Activated naive CD4-positive, alpha-beta T cell treated with anti-CD3 and anti-CD28 coated beads for 36 hours (primary cell): ENCODE results near the gene ABCC10. TPM values are rescaled to one million over a fixed set of nuclear protein-coding genes. Genes with fewer than 3 reads are reported as not detected.

Experiments used
- CTCF ChIA-PET: fragments of 350-600 bp; sonication (Branson Sonifier 250); formaldehyde crosslinking; loops from one replicate; lab custom pipeline; 2021; ENCODE audit warnings: antibody characterized with exemption; lab: Charles Lee
- DNase-seq: peaks from one replicate; pipeline ENCODE4 v3.0.0-alpha.2; 2020
- H3K27ac Mint-ChIP-seq: one replicate; pipeline ENCODE4 v1.8.0; 2021; ENCODE audit warnings: mild to moderate bottlenecking, mixed read lengths
- H3K27me3 Mint-ChIP-seq: one replicate; pipeline ENCODE4 v1.8.0; 2021; ENCODE audit warnings: low read depth, mixed read lengths
- H3K36me3 Mint-ChIP-seq: one replicate; pipeline ENCODE4 v1.8.0; 2021; ENCODE audit warnings: low read depth, mixed read lengths
- H3K4me1 Mint-ChIP-seq: one replicate; pipeline ENCODE4 v1.8.0; 2021; ENCODE audit warnings: low read depth, mixed read lengths
- H3K4me3 Mint-ChIP-seq: one replicate; pipeline ENCODE4 v1.8.0; 2021; ENCODE audit warnings: mild to moderate bottlenecking, moderate library complexity, mixed read lengths
- H3K9me3 Mint-ChIP-seq: one replicate; pipeline ENCODE4 v1.8.0; 2021; ENCODE audit warnings: mixed read lengths
- intact Hi-C: fragments of 100-400 bp; cut with micrococcal nuclease; formaldehyde crosslinking; loops from one replicate; pipeline ENCODE4 v1.15.1; 2023
- total RNA-seq, 2 experiments: library from RNA; stranded (reverse); gene quantifications; one replicate each; pipeline ENCODE4 v1.2.3, GENCODE V29; 2021

ABCC10 gene
- total RNA-seq, 2 experiments from 2014 or later: 22.7 to 26.6 TPM

GRCh38 chr6:43434001-43434840 lies 6.9 kb downstream of the ABCC10 start:
- CTCF ChIA-PET: interaction anchor here (0.6 to 1.6 kb wide), 3 partner anchors 20 to 72 kb away, joined by 3 to 5 read pairs (median 4); no protein-coding TSS in a partner anchor
- peaks cover 8% of the 10 kb centered on the region for H3K36me3 Mint-ChIP-seq
- no peak overlapping the region for H3K4me3 Mint-ChIP-seq
- no peak overlapping the region for H3K27ac Mint-ChIP-seq
- intact Hi-C loops: no loop called here
- peaks cover 6% of the 10 kb centered on the region for H3K4me1 Mint-ChIP-seq
- H3K9me3 Mint-ChIP-seq: no peaks in the 10 kb centered on the region
- DNase-seq: no peak
- no peaks in the 10 kb centered on the region for H3K27me3 Mint-ChIP-seq

GRCh38 chr6:43434943-43435342 lies 7.6 kb downstream of the ABCC10 start:
- CTCF ChIA-PET: interaction anchor here (0.6 to 1.0 kb wide), 2 partner anchors 36 to 71 kb away, joined by 3 to 5 read pairs; no protein-coding TSS in a partner anchor
- Mint-ChIP-seq H3K36me3 (peaks cover 8% of the 10 kb centered on the region), H3K4me1 (peaks cover 6% of the 10 kb centered on the region), H3K27ac (no peak overlapping the region), H3K4me3 (no peak overlapping the region), H3K9me3 (no peaks in the 10 kb centered on the region), H3K27me3 (no peaks in the 10 kb centered on the region)
- DNase-seq: no peak
- intact Hi-C loops: no loop called here

DNA sequence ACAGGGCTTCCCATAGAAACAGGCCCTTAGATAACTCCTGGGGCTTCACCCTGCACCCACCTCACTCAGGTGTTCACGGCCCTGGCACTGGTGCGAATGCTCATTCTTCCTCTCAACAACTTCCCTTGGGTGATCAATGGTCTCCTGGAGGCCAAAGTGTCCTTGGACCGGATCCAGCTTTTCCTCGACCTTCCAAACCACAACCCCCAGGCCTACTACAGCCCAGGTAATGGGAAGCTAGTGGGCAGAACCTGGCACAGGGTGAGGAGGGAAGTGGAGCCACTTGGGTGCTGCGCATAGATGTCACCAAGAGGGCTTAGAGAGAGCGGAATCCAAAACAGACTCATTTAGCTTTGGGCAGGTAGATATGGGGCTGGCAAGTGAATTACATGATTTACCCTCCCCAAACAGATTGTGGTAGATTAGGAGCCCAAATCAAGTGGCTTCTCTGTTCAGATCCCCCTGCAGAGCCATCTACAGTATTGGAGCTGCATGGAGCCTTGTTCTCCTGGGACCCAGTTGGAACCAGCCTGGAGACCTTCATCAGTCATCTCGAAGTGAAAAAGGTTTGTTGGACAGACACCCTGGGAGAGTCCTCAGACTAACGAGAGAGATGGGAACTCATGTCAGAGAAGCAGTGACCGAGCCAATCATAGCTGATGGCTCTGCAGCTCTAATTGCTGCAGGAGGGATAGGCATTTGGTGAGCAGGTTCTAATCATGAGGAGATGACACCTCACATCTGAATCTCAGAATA lies 8.5 kb downstream of the ABCC10 start:
- no peak overlapping the region for H3K4me3 Mint-ChIP-seq
- no peaks in the 10 kb centered on the region for H3K9me3 Mint-ChIP-seq
- intact Hi-C loops: no loop called here

GRCh38 chr6:43436577-43437282 lies 9.4 kb downstream of the ABCC10 start:
- CTCF ChIA-PET: interaction anchor here (0.5 to 1.1 kb wide), 6 partner anchors 20 to 210 kb away, joined by 3 to 5 read pairs (median 3); no protein-coding TSS in a partner anchor
- DNase-seq: no peak
- Mint-ChIP-seq H3K36me3 (peaks cover 6% of the 10 kb centered on the region), H3K4me3 (no peak overlapping the region), H3K27me3 (no peaks in the 10 kb centered on the region), H3K27ac (no peak overlapping the region), H3K4me1 (peaks cover 3% of the 10 kb centered on the region), H3K9me3 (no peaks in the 10 kb centered on the region)
- intact Hi-C loops: no loop called here

More for the DNA sequence above, 8.5 kb downstream of the ABCC10 start:
- peaks cover 8% of the 10 kb centered on the region for H3K36me3 Mint-ChIP-seq
- H3K4me1 Mint-ChIP-seq: peaks cover 3% of the 10 kb centered on the region
- CTCF ChIA-PET: no interaction called here
- no peak for DNase-seq
- H3K27ac Mint-ChIP-seq: no peak overlapping the region
- H3K27me3 Mint-ChIP-seq: no peaks in the 10 kb centered on the region

- H3K9me3 Mint-ChIP-seq: no peaks in the 10 kb centered on the region
- no peak overlapping the region for H3K27ac Mint-ChIP-seq
- intact Hi-C loops: no loop called here
- CTCF ChIA-PET: interaction anchor here (0.5 to 1.1 kb wide), 3 partner anchors 16 to 99 kb away, joined by 3 to 5 read pairs (median 5); no protein-coding TSS in a partner anchor
- peaks cover 3% of the 10 kb centered on the region for H3K4me1 Mint-ChIP-seq
- H3K27me3 Mint-ChIP-seq: no peaks in the 10 kb centered on the region
- no peak overlapping the region for H3K4me3 Mint-ChIP-seq
- no peak for DNase-seq
- H3K36me3 Mint-ChIP-seq: peaks cover 5% of the 10 kb centered on the region
Observed at GRCh38 chr6:43437700-43438099, 10.4 kb downstream of the ABCC10 start.

GRCh38 chr6:43442935-43443334 lies 15.6 kb downstream of the ABCC10 start:
- no peak overlapping the region for H3K27ac Mint-ChIP-seq
- CTCF ChIA-PET: no interaction called here
- intact Hi-C loops: no loop called here

DNA sequence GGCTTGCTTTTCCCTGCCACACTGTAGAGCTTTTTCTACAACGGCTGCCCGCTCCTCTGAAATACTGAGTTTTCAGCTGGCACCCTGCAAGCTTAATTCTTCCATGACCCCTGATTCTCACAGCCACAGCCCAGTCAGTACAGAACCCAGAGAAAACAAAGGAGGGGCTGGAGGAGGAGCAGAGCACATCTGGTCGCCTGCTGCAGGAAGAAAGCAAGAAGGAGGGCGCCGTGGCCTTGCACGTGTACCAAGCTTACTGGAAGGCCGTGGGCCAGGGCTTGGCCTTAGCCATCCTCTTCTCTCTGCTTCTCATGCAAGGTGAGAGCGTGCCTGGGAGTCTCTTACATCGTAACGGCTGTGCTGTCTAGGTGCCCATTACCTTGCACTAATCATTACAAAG lies 16.7 kb downstream of the ABCC10 start:
- H3K4me1 Mint-ChIP-seq: no peaks in the 10 kb centered on the region
- intact Hi-C loops: no loop called here
- no peaks in the 10 kb centered on the region for H3K27me3 Mint-ChIP-seq
- no peak overlapping the region for H3K4me3 Mint-ChIP-seq
- H3K27ac Mint-ChIP-seq: no peak overlapping the region
- CTCF ChIA-PET: interaction anchor here (0.9 kb wide), 1 partner anchor 64 kb away, joined by 6 read pairs; no protein-coding TSS in a partner anchor
- peaks cover 6% of the 10 kb centered on the region for H3K36me3 Mint-ChIP-seq
- H3K9me3 Mint-ChIP-seq: no peaks in the 10 kb centered on the region
- no peak for DNase-seq

More at GRCh38 chr6:43442935-43443334, 15.6 kb downstream of the ABCC10 start:
- Mint-ChIP-seq H3K4me3 (no peak overlapping the region), H3K4me1 (no peaks in the 10 kb centered on the region), H3K9me3 (no peaks in the 10 kb centered on the region), H3K27me3 (no peaks in the 10 kb centered on the region), H3K36me3 (peaks cover 6% of the 10 kb centered on the region)
- DNase-seq: no peak

GRCh38 chr6:43444582-43444981 lies 17.2 kb downstream of the ABCC10 start:
- H3K4me1 Mint-ChIP-seq: no peaks in the 10 kb centered on the region
- H3K4me3 Mint-ChIP-seq: no peak overlapping the region
- H3K27ac Mint-ChIP-seq: no peak overlapping the region
- CTCF ChIA-PET: interaction anchor here (0.9 kb wide), 1 partner anchor 64 kb away, joined by 6 read pairs; no protein-coding TSS in a partner anchor
- no peaks in the 10 kb centered on the region for H3K9me3 Mint-ChIP-seq
- peaks cover 7% of the 10 kb centered on the region for H3K36me3 Mint-ChIP-seq
- H3K27me3 Mint-ChIP-seq: no peaks in the 10 kb centered on the region
- DNase-seq: no peak
- intact Hi-C loops: no loop called here

DNA sequence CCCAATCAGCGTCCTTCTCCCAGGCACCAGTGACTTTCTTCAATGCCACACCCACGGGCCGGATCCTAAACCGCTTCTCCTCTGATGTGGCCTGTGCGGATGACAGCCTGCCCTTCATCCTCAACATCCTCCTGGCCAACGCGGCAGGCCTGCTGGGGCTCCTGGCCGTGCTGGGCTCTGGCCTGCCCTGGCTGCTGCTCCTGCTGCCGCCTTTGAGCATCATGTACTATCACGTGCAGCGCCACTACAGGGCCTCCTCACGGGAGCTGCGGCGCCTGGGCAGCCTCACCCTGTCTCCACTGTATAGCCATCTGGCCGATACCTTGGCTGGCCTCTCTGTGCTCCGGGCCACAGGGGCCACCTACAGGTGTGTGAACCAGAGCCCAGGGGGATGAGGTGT lies 18.2 kb downstream of the ABCC10 start:
- CTCF ChIA-PET: interaction anchor here (0.7 kb wide), 1 partner anchor 78 kb away, joined by 3 read pairs; no protein-coding TSS in a partner anchor
- H3K4me3 Mint-ChIP-seq: no peak overlapping the region
- H3K27me3 Mint-ChIP-seq: no peaks in the 10 kb centered on the region
- no peak overlapping the region for H3K27ac Mint-ChIP-seq
- H3K4me1 Mint-ChIP-seq: no peaks in the 10 kb centered on the region
- no peak for DNase-seq
- H3K9me3 Mint-ChIP-seq: no peaks in the 10 kb centered on the region
- H3K36me3 Mint-ChIP-seq: peaks cover 7% of the 10 kb centered on the region
- intact Hi-C loops: no loop called here

GRCh38 chr6:43447604-43448003 lies 20.3 kb downstream of the ABCC10 start:
- no peaks in the 10 kb centered on the region for H3K27me3 Mint-ChIP-seq
- no peak overlapping the region for H3K27ac Mint-ChIP-seq
- no peak overlapping the region for H3K4me3 Mint-ChIP-seq
- intact Hi-C loops: no loop called here
- H3K4me1 Mint-ChIP-seq: no peaks in the 10 kb centered on the region
- CTCF ChIA-PET: interaction anchor here (0.5 to 2.6 kb wide), 2 partner anchors 59 to 921 kb away, joined by 4 to 16 read pairs; no protein-coding TSS in a partner anchor
- H3K36me3 Mint-ChIP-seq: peaks cover 7% of the 10 kb centered on the region
- DNase-seq: no peak
- H3K9me3 Mint-ChIP-seq: no peaks in the 10 kb centered on the region

DNA sequence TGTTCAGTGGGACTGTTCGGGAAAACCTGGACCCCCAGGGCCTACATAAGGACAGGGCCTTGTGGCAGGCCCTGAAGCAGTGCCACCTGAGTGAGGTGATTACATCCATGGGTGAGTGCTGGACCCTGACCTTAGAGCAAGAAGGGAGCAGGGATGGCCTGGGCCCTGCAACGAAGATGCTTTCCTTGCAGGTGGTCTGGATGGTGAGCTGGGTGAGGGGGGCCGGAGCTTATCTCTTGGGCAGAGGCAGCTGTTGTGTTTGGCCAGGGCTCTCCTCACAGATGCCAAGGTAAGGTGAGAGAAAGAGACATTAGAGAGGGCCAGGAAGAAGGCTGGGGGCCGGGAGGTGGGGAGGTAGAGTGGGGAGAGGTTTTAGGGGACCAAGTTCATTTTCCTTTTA lies 21.6 kb downstream of the ABCC10 start:
- CTCF ChIA-PET: interaction anchor here (0.6 to 2.6 kb wide), 2 partner anchors 22 to 58 kb away, joined by 5 to 16 read pairs; no protein-coding TSS in a partner anchor
- Mint-ChIP-seq H3K27me3 (no peaks in the 10 kb centered on the region), H3K4me3 (no peak overlapping the region), H3K4me1 (no peaks in the 10 kb centered on the region), H3K27ac (no peak overlapping the region), H3K9me3 (no peaks in the 10 kb centered on the region), H3K36me3 (peaks cover 7% of the 10 kb centered on the region)
- intact Hi-C loops: no loop called here
- DNase-seq: no peak
